ENCODE measurements around the gene ANKRD63. TPM values are rescaled to one million over a fixed set of nuclear protein-coding genes. Genes with fewer than 3 reads are reported as not detected.

The ANKRD63 gene
- total RNA-seq, 4 donors from 2014 or later = not detected

DNA sequence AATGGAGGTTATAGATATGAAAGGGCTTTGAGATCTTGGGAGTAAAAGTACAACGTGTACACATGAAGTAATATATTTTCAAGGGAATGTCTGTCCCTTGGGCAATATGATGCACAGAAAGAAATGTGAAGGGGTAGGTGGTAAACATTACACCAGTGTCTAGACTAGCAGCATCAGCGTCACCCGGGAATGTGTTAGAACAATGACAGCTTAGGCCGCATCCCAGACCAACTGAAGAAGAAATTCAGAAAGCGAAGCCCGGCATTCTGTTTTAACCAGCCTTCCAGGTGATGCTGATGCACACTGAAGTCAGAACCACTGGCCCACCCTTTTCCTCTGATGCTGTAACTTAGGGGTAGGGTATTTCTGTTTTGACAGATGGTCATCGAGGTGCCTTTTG, 46.9 kb upstream of the ANKRD63 start:
- no peaks in the 10 kb centered on the region for H3K36me3 ChIP-seq
- no peak for DNase-seq
- H3K4me3 ChIP-seq = no peak overlapping the region
- H3K27me3 ChIP-seq = no peaks in the 10 kb centered on the region
- no peaks in the 10 kb centered on the region for H3K9me3 ChIP-seq
- no peak for TF ChIP-seq CTCF (IDR thresholded peaks at IDR 0.05)
- TF ChIP-seq POLR2A (IDR thresholded peaks at IDR 0.05) = no peak
- H3K4me1 ChIP-seq = peaks cover 4 to 43% (median 6%) of the 10 kb centered on the region in 4 donors
- H3K27ac ChIP-seq = peak overlapping the region in 2 of 4 donors; percentile 12 to 66

- H3K4me1 ChIP-seq = peaks cover 0 to 40% (median 4%) of the 10 kb centered on the region in 4 donors
- no peaks in the 10 kb centered on the region for H3K27me3 ChIP-seq
- no peaks in the 10 kb centered on the region for H3K36me3 ChIP-seq
- TF ChIP-seq CTCF (IDR thresholded peaks at IDR 0.05) (no peak), POLR2A (IDR thresholded peaks at IDR 0.05) (no peak)
- H3K4me3 ChIP-seq = no peak overlapping the region
- DNase-seq = no peak
- peak overlapping the region in 1 of 4 donors; percentile 66 for H3K27ac ChIP-seq
- no peaks in the 10 kb centered on the region for H3K9me3 ChIP-seq
Observed at GRCh38 chr15:40328751-40329150, 45.9 kb upstream of the ANKRD63 start.

DNA sequence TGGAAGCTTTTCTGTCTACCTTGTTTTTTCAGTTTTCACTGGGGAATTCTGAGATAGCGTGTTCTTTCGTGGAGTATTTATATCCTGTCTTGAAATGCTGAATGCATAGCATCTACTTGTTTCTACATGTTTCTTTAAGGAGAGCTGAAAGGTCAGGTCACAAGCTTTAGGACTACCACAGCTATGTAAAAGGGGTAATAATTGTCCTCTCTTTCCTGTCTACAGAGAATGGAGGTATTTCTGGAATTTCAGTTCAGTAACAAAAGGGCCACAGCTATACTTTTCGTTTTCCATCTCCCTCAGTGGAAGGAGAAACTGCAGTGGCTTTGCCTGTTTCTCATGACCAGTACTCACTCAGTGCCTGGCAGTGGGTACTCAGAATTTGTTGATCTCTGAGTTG, 45.3 kb upstream of the ANKRD63 start:
- Histone ChIP-seq H3K4me1 (peaks cover 0 to 37% (median 4%) of the 10 kb centered on the region in 4 donors), H3K9me3 (no peaks in the 10 kb centered on the region), H3K27me3 (no peaks in the 10 kb centered on the region), H3K27ac (peak overlapping the region in 1 of 4 donors; percentile 66), H3K4me3 (no peak overlapping the region), H3K36me3 (no peaks in the 10 kb centered on the region)
- no peak for TF ChIP-seq POLR2A (IDR thresholded peaks at IDR 0.05)
- TF ChIP-seq CTCF (IDR thresholded peaks at IDR 0.05) = no peak
- no peak for DNase-seq

GRCh38 chr15:40327457-40327856, 44.6 kb upstream of the ANKRD63 start:
- no peak for DNase-seq
- no peaks in the 10 kb centered on the region for H3K36me3 ChIP-seq
- TF ChIP-seq POLR2A (IDR thresholded peaks at IDR 0.05) (no peak), CTCF (IDR thresholded peaks at IDR 0.05) (no peak)
- H3K27me3 ChIP-seq = no peaks in the 10 kb centered on the region
- peak overlapping the region in 1 of 4 donors; percentile 66 for H3K27ac ChIP-seq
- no peaks in the 10 kb centered on the region for H3K9me3 ChIP-seq
- no peak overlapping the region for H3K4me3 ChIP-seq
- peaks cover 0 to 37% (median 6%) of the 10 kb centered on the region in 4 donors for H3K4me1 ChIP-seq

- peaks cover 0 to 29% (median 6%) of the 10 kb centered on the region in 4 donors for H3K4me1 ChIP-seq
- H3K9me3 ChIP-seq = no peaks in the 10 kb centered on the region
- no peaks in the 10 kb centered on the region for H3K36me3 ChIP-seq
- no peak for TF ChIP-seq CTCF (IDR thresholded peaks at IDR 0.05)
- TF ChIP-seq POLR2A (IDR thresholded peaks at IDR 0.05) = no peak
- peak overlapping the region in 1 of 4 donors; percentile 93 for H3K4me3 ChIP-seq
- H3K27me3 ChIP-seq = no peaks in the 10 kb centered on the region
- H3K27ac ChIP-seq = peak overlapping the region in 2 of 4 donors; percentile 14 to 76
- DNase-seq = no peak
Observed at GRCh38 chr15:40325700-40326099, 42.8 kb upstream of the ANKRD63 start.

DNA sequence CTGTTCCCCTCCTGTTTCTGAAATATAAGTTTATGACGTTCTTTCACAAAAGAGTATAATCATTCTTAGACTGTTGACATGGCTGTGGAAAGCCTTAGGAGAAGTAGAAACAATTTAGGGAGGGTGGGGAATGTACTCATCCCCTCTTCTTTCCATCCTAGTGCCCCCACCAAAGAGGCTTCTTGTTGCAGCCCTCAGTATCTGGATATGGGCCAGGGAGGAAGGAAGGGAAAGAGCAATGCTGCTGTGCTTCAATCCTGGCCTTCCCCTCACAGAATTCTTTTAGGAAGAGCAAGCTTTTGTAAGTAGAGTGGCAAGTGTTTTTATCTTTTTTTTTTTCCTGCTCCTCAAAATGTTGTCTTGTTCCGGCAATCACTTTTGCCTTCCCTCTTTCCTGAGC, 42.3 kb upstream of the ANKRD63 start:
- peaks cover 0 to 29% (median 6%) of the 10 kb centered on the region in 4 donors for H3K4me1 ChIP-seq
- TF ChIP-seq POLR2A (IDR thresholded peaks at IDR 0.05) (no peak), CTCF (IDR thresholded peaks at IDR 0.05) (no peak)
- no peak for DNase-seq

More for the DNA sequence above, 42.3 kb upstream of the ANKRD63 start:
- Histone ChIP-seq H3K27me3 (no peaks in the 10 kb centered on the region), H3K9me3 (no peaks in the 10 kb centered on the region), H3K4me3 (peak overlapping the region in 3 of 4 donors; percentile 79 to 93 (median 90)), H3K27ac (peak overlapping the region in 1 of 4 donors; percentile 76), H3K36me3 (no peaks in the 10 kb centered on the region)

All from Peyer's patch (tissue), 4 donors.